ENCODE results near the gene LST1.

LST1 gene

GRCh38 chr6:31586008-31586407 lies at the start of gene LST1:
TSS of gene LST1 (plus strand) at chr6:31586277. CDS start at chr6:31587300, 1,023 bp downstream.
- in situ Hi-C loops (cut with MboI; ENCODE audit: low sequenced_read_pairs): no loop called here

- in situ Hi-C loops (cut with MboI; ENCODE audit: low sequenced_read_pairs): no loop called here
These were observed 47.2 kb upstream of the LST1 start for GRCh38 chr6:31538805-31539400.

- in situ Hi-C loops (cut with MboI; ENCODE audit: low sequenced_read_pairs): no loop called here
These were observed 45.4 kb upstream of the LST1 start for GRCh38 chr6:31540640-31541039.

GRCh38 chr6:31541059-31541657 lies 44.9 kb upstream of the LST1 start:
- in situ Hi-C loops (cut with MboI; ENCODE audit: low sequenced_read_pairs): no loop called here

GRCh38 chr6:31541658-31542521 lies 44.2 kb upstream of the LST1 start, which contains the start of gene DDX39B:
TSS of gene DDX39B (minus strand) at chr6:31542003. CDS start at chr6:31540532, 1,471 bp downstream.
- in situ Hi-C loops (cut with MboI; ENCODE audit: low sequenced_read_pairs): no loop called here

GRCh38 chr6:31543639-31544038 lies 42.4 kb upstream of the LST1 start:
- in situ Hi-C loops (cut with MboI; ENCODE audit: low sequenced_read_pairs): no loop called here

- in situ Hi-C loops (cut with MboI; ENCODE audit: low sequenced_read_pairs): no loop called here
These were observed 41.4 kb upstream of the LST1 start for GRCh38 chr6:31544676-31545075.

GRCh38 chr6:31545291-31545690 lies 40.8 kb upstream of the LST1 start:
- in situ Hi-C loops (cut with MboI; ENCODE audit: low sequenced_read_pairs): no loop called here

GRCh38 chr6:31546339-31546957 lies 39.6 kb upstream of the LST1 start, which contains the start of gene ATP6V1G2:
TSS of gene ATP6V1G2 (minus strand) at chr6:31546608. CDS start at chr6:31546559, 49 bp downstream.
- in situ Hi-C loops (cut with MboI; ENCODE audit: low sequenced_read_pairs): no loop called here

GRCh38 chr6:31546958-31547726 lies 38.9 kb upstream of the LST1 start, which contains the start of gene NFKBIL1:
TSS of gene NFKBIL1 (plus strand) at chr6:31547608. CDS start at chr6:31547695, 87 bp downstream.
- in situ Hi-C loops (cut with MboI; ENCODE audit: low sequenced_read_pairs): no loop called here

- in situ Hi-C loops (cut with MboI; ENCODE audit: low sequenced_read_pairs): no loop called here
These were observed 38.1 kb upstream of the LST1 start for GRCh38 chr6:31547727-31548543.

GRCh38 chr6:31548544-31548873 lies 37.6 kb upstream of the LST1 start:
- in situ Hi-C loops (cut with MboI; ENCODE audit: low sequenced_read_pairs): no loop called here

- in situ Hi-C loops (cut with MboI; ENCODE audit: low sequenced_read_pairs): loop anchor here (5.0 kb wide), 1 partner anchor 46 kb away; no protein-coding TSS in a partner anchor
These were observed 34.7 kb upstream of the LST1 start for GRCh38 chr6:31551371-31551770.

GRCh38 chr6:31556307-31556706 lies 29.8 kb upstream of the LST1 start:
- in situ Hi-C loops (cut with MboI; ENCODE audit: low sequenced_read_pairs): no loop called here

GRCh38 chr6:31557443-31558317 lies 28.4 kb upstream of the LST1 start:
- in situ Hi-C loops (cut with MboI; ENCODE audit: low sequenced_read_pairs): no loop called here

GRCh38 chr6:31558318-31558625 lies 27.8 kb upstream of the LST1 start:
- in situ Hi-C loops (cut with MboI; ENCODE audit: low sequenced_read_pairs): no loop called here

GRCh38 chr6:31558631-31559500 lies 27.2 kb upstream of the LST1 start:
- in situ Hi-C loops (cut with MboI; ENCODE audit: low sequenced_read_pairs): no loop called here

- in situ Hi-C loops (cut with MboI; ENCODE audit: low sequenced_read_pairs): no loop called here
These were observed 26.5 kb upstream of the LST1 start for GRCh38 chr6:31559606-31559957.

Data from HL-60/S4 treated with phorbol 12-myristate 13-acetate at 8.2 ng/mL for 4 days and 3 days (cell line).